DMS79 treated with DMSO at 0.1 percent for 48 hours (cell line): Measurements from ENCODE around the gene LRP1B.

Source experiments
- DNase-seq: peaks from one replicate; lab custom pipeline; 2025; lab: John Stamatoyannopoulos, UW

Gene LRP1B

DNA sequence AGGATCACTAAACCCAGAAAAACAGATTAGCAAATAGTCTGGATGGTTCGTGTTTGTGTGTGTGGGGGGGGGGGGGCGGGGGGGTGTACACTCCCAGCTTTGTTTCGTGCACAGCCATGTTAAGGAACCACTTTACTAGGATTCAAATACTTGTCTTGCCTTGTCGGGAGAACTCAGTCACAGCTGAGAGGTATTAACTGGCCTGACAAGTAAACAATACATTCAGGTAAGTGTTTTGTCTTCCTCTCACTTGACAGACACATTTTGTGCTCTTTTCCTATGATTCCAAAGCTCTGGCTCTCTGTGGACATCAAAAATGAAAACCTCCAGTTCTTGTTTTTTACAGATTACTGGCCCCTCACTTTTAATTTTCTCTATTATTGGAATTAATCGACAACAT is 173.5 kb downstream of the LRP1B start:
- no peak for DNase-seq

DNA sequence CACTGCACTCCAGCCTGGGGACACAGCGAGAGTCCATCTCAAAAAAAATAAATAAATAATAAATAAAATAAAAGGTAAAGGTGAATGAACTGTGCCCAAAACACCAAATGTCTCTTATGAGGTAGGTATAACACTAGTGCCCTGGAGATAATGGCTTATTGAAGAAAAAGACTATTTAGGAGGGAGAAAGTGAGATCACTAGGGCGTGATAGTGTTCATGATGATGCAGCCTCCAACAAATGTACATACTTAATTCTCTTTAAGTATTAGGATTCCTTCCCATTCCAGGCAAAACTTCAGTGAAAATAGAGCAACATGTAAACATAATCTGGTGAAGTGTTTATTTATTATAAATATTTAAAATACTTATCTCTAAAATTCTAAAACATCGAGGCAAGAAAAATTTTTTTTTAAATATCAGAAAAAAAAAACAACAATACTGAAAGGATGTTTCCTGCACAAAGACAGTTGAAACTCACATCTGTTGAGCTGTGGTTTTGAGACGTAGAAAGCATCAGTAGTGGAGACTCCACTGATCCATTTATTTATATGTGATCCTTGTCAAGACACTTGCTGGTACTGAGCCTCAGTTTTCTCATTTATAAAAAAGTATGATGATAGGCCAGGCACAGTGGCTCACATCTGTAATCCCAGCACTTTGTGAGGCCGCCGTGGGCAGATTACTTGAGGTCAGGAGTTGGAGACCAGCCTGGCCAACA is 183.3 kb downstream of the LRP1B start:
- DNase-seq = no peak

DNA sequence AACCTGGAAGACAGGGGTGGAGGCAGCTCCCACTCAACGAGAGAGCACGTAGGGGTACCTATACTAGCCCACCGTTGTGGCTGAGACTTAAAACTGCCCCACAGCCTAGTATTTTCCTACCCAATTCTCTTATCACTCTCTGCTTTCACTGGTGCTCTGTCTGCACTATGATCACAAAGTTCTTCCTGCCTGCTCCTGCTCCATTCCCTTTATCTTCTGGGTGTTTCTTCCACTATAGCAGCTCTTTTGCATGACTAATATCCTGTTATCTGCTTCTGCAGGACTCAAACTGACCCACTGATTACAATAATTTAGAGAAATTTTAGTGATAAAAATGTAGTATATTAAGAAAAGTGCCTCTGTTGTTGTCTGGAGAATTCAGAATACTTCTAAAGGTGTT is 184.8 kb downstream of the LRP1B start:
- DNase-seq = no peak

DNA sequence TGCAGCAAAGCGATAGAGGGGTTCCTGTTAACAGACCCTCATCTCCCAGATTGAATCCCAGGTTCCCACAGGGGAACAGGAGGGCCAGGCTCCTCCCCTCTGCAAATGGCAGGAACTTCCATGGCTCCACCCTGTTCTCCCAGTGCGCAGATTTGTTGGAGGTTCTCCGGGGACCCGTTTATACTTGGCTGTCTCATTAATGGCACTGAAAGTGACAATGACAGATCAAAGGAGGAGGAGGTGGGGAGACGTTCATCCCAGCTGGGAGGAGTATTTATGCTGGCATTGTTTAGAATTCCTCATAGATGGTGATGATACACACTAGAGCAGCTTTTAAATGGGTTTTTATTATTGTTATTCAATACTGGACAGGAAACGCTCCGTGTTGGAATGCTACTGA is 186.9 kb downstream of the LRP1B start:
- DNase-seq = no peak

DNA sequence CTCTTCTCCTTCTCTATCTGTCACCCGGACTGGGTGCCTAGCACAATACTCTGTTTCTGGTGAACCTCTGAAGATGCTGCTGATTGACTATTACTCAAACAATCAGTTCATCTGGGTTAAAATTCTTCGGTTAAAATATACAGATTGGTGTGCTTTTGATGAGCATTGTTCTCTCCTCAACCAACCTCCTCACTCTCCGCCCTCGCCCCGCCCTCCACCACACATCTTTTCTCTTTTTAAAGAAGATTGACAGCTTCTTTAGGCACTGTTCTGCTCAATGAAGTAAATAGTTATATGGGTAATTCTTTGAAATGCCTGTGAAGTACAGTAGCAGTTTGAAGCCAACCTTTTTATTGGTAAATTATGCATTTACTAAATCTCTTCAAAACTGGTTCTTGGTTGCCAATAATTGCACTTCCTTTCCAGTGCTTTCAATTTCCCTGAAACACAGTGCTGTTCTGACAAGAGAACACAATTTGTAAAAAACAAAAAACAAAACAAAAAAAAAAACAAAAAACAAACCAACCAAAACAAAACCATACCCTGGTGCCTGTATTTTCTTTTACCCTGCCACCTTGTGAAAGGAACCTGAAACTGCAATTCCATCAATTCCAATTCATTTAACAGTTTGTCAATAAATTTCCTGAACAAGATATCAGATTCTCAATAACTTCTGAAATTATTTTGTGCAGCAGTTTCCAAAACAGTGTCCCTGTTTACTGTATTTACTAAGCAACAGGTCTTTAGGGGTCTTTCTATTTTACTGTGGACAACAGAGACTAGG is 188.6 kb downstream of the LRP1B start:
- no peak for DNase-seq

DNA sequence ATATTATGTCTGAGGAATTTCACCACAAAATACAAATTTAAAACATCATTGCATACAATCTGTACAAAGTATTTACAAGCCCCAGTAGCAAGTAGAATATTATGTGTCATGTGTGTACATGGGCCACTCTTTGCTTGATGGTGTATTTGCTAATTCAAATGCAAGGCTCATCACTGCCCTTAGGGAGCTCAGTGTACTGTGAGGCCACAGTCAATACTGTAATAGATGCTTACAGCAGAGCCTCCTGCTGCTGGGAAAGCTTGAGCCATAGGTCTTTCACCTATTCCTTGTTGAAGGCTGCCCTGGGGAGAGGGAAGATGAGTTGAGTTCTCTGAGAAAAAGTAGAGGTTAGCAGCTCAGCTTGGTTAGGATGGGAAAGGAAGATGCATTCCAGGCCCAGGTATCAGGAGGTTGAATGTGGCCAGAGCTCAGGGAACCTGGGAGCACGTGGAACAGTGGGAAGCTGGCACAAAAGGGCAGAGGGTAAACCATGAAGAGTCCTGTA is 189.6 kb downstream of the LRP1B start:
- no peak for DNase-seq

DNA sequence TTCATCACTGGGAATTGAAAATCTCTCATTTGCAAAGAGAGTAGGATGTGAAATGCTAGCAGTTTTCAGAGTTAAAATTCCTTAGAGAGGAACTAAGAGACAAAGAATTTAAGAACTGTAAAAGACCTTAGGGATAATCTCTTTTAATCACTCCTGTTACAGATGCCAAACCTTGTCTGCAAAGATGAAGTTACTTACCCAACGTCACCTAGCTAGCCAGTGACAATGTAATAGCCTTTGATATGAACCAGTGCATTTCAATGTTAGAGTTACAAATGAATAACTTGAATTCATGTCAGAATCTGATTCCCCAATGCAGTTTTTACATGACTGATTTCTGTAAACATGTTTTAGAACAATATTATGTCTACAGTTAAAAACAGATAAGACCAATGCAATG is 190.1 kb downstream of the LRP1B start:
- DNase-seq = no peak

DNA sequence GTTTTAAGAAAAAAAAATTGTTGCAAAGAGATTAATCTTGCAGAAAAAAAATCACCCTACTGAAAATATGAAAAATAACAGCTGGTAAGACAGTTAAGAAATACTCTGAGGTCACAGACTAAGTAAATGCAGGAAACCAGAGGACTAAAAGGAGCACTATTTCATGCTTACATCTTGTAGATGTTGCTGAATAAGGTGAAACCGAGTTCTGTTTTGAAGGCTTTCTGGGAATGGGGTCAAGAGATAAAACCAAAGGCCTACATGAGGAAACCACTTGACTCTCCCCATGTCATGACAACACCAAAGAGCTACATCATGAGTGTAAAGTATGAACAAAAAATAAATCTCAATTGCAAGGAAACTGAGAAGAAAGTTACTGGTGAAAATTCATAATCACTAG is 197.6 kb downstream of the LRP1B start:
- no peak for DNase-seq

DNA sequence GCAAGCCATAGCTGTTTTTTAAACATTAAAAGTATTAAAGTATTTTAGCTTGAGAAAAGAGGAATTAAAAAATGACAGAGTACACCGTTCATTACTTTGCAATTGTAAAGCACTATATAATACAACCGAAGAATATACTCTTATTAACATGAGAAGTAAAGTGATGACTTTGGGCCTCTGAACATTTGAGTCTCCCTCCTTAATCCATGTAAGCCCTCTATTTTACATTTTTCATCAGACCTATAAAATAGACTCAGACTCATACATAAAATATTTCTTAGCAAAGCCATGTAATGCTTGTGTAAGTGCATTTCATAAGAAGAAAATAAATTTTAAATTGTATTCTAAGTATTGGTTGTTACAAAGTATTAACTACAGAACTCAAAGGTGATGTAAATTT is 198.6 kb downstream of the LRP1B start:
- no peak for DNase-seq

DNA sequence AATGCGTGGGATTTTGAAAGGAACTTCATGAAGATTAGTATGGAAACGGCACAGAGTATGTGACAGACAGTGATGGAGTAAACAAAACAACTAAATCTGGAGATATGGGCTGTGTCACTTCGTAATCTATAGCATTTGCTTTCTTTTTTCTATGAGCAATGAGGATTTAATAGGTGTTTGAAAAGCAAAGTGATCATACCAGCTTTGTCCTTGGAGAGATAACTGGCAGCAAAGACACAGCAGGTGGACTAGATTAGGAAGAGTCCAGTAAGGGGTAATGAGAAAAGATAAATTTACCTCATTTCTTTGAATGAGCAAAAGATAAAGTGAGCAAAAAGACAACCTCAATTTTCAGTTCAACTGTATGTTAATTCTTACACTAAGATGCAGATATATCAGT is 199.0 kb downstream of the LRP1B start:
- no peak for DNase-seq

DNA sequence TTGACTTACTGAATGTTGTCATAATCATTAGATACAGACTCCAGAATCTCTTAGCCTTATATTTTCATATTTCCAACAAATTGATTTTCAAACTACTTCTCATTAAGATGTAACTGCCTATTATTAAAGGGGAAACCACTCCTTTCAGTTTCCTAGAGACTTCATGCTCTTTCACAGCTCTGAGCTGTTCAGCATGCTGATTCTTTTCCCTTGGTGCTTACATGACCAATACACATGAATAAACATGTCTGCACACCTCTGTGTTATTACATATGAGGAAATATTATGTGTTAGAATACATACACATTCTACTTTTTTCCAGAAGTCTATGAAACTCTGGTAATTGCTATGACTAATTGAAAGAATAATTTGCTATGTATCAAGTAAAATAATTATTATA is 200.0 kb downstream of the LRP1B start:
- no peak for DNase-seq

DNA sequence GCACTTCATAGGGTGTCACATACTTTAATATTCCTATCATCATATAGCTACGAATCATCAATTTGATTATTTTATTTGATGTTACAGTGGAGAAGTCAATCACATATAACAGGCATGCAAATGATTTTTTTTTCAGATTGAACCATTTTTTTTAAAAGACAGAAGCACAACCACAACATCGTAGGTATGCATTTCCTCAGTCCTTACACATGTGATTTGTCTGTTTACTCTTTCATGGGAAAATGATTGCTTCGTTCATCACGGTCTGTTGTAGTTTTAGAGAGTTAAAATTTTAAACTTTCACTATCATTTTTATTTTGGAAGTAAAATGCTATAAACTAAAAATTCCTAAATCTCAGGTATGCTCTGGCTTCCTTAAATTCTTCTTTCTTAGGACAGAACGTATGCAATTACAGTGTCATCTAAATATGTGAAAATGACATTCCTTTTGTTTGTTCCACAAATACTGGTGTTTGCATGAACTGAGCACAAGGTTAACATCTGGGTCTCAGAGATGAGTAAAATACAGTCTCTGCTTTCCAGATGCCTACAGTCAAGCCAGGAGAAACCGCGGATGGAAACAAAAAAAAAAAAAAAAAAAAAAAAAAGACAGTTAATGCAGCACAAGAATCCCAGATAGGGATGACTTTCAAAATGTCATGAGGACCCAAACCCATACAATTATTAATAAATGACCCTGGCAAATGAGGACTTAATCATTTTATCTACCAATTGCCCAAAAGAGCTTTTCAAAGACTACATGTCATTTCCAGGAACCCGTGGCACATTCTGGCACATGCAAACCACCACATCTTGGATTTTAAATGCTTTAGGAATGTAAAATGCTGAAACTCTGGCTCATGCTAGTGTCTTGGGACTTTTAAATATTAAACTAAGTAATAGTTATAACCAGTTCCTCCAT is 201.2 kb downstream of the LRP1B start:
- DNase-seq = no peak

DNA sequence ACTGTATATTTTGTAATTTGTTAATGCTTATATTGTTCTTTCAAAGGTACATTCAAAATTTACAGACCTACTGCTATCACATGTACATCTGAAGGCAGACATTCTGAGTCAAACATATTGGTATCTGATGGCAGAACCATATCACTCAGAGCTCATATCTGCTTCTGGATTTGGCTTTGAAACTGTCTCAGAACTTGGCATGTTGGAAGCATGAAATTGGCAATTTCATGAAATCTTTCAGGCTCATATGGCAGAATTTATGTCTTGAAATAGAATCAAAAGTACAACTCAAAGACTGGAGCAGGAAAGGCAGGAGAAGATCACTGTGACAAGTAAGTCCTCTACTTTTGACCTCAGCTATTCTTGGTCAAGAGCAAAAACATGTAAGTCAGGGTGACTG is 202.3 kb downstream of the LRP1B start:
- DNase-seq = no peak

DNA sequence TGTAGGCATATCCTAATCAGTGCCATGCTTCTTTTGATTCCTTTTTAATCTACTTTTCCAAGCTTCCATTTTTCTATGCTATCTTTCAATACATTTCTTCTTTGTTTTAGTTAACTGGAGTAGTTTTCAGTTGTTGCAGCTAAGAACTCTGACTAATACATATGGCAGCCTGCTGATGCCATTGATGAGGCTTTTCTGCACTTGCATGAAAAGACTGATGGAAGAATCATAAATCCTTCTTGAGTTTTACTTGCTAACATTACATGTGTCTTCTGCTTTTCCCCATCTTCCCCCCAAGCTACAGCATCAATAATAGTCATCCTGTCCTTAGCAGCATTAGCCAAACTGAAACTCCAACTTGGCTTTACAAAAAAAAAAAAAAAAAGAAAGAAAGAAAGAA is 203.3 kb downstream of the LRP1B start:
- DNase-seq = no peak

DNA sequence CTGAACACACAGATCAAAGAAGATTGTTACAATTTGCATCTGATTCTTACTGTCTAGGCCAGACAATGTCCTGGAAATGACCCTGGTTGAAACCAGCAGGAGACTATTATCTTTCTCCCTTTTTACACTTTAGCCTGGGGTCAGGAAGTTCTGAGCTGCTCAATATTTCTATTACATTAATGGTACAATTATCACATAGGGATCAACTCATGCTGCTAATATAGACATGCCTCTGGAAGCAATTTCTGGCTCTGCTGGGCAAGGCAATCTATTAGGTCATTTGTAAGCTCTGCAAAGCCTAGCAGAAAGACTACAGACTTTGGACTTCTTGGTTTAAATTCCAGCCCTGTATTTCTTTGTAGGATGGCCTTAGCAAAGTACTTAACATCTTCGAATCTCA is 205.3 kb downstream of the LRP1B start:
- no peak for DNase-seq

DNA sequence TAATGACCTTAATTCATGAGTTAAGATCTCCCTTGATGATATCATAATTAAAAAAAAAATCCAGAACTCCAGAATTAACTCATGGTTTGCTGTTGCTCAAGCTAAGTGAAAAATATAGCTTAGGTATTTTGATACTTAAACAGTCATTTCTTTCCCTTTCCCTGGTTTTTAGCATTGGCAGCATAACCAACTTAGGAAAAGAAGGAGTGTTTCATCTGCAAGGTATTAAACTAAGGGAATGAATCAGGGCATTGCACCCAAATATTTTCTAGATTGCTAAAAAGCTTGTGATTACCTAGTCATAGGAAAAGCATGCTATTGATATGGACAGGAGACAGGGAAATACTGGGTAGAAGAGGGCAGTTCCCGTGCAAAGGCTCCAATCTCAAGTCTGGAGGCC is 207.2 kb downstream of the LRP1B start:
- DNase-seq = no peak

DNA sequence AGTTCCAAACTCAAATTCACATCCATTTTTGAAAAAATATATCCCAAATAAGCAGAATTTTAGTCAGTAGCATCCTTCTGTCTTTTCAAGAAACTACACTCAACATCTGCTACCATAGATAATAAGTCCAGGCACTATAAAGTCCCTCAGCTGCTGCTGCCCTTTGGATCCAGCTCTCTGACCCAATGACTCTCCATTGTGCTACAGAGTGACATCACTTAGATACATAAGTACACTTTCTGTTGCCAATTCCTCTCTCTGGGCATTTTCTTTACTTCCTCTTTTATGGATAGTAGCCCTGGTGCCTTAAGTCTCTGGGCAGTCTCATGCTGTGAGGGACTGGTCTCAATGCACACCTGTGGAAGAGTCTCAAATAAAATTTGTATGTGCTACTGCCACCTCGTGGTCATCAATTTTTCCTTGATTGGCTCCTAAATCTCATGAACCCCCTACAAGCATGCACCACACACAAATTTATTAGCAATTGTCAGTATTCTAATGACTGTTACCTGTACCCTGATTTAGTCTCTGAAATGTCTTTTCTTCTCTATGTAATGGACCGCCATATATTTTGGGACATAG is 219.2 kb downstream of the LRP1B start:
- DNase-seq = no peak

DNA sequence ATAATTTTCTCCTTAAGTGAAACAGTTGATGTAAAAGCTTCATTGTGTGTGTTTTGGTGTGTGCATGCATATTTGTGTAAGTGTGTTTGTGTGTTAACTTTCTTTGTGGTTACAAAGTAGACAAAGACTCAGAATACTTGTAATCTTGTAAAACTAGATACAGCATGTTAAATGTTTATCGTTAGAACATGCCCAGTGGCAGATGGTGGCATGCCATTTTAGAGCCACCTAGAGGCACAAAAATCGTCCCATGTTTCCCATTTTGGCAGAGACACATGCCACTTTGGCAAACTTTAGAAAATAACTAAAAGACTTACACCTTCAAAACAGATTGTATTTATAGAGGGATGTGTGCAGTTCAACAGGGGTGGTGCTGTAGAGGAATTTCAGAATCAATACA is 224.1 kb downstream of the LRP1B start:
- DNase-seq = no peak

DNA sequence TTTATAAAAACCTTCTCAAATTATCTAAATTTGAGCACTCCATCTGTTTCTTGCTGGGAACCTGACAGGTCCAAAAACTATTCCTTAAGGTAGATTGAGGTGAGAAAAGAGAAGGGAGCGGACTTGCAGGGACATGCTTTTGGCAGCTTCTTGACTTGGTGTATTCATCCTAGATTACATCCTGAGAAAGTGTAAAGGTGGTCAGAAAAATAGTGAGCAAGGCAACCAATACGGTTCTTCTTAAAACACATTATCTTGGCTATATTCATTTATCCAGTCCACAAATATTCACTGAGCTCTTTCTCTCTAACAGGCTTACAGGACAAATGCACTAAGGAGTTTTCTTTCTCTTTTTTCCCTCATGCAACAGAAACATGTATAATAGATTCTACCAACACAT is 230.0 kb downstream of the LRP1B start:
- no peak for DNase-seq

DNA sequence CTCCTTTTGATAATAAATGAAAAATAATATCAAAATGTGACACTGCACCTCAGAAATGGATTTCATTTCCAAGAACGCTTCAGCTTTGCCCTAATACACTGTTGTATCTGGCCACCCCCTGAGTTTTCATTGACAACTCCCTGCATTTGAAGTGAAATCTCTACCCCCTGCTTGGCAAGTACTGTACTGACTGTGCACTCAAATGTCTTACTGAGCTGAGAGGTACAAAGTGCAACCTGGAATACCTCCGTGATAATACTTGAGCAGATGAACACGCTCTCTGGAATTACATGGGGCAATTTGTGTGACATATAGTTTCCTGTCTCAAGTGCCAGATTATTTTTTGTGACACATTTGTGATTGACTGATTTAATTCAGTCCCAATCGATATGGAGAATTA is 231.1 kb downstream of the LRP1B start:
- DNase-seq = no peak

DNA sequence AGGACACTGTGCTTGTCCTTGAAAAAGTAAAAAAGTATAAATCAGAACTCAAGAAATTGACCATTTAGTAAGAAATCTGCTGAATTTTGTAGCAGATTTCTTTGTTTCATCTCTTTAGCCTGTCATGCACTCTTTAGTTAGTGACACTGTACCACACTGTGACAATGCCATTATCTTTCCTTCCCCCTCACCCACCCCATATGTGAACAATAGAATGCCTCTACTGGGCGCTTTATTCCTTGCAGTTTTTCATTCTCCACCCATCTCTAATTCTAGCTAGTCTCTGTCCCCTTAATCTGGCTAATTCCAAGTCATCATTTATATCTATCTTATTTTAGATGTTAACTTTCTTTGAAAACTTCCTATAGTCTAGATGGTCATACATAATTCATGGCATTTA is 241.0 kb downstream of the LRP1B start:
- no peak for DNase-seq

DNA sequence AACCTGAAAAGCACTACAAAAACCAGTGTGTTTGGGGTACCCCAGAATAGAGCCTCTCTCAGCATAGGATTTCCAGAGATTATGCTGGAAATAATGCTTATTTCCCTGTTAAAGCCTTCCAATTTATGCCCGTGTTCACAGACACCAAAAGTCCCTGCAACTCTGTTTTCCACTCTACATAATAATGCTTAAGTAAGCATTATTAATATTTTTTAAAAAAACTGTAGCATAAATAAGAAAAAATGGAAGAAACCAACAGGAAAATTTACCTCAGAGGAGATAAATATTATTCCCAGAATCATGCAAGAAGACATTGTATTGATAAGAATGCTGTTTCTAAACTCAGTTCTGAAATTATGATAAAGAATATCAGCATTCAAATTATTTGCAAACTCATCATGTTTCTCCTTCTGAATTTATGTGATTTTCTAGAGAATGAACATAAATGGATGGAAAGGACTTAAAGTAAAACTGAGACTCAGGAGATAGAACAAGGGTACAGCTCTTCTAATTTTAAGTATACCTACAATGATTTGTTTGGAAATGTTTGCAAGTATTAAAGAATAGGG is 241.7 kb downstream of the LRP1B start:
- no peak for DNase-seq
